ENCODE measurements around the gene MAGEE2. TPM values are rescaled to one million over a fixed set of nuclear protein-coding genes. Genes with fewer than 3 reads are reported as not detected.

The MAGEE2 gene
- total RNA-seq, 1 experiment from 2014 or later: 0.15 TPM

- TF ChIP-seq JUN (CRISPR knock-in tag; IDR thresholded peaks at IDR 0.05): no peak
- no peak for TF ChIP-seq PREB (CRISPR knock-in tag; IDR thresholded peaks at IDR 0.05; ENCODE audit: borderline replicate concordance)
Measured at GRCh38 chrX:75746891-75747639, 38.0 kb downstream of the MAGEE2 start (continued).

Data from WTC11 (cell line).